ENCODE data around the gene ADISSP.

GRCh38 chr20:3705970-3706739, 61.4 kb downstream of the ADISSP start:
- no peak for TF ChIP-seq POLR2A (IDR thresholded peaks at IDR 0.05)
- no peak for TF ChIP-seq CTCF (IDR thresholded peaks at IDR 0.05 in 4 of 5, conservative IDR thresholded peaks at IDR 0.05 in 1 of 5)
